WTC11 (cell line): Measurements from ENCODE around the gene ATP8B4. TPM values are rescaled to one million over a fixed set of nuclear protein-coding genes. Genes with fewer than 3 reads are reported as not detected.

ENCODE experiments used
- ATAC-seq: fragments of 200-7000 bp; cut with Tn5 transposase; 2 replicates; pipeline ENCODE4 v1.10.0; 2021; ENCODE audit warnings: mild to moderate bottlenecking, moderate library complexity
- CTCF ChIA-PET: fragments of 300-600 bp; sonication (Branson Sonifier 250); formaldehyde crosslinking; loops from one replicate; lab custom pipeline; 2021; ENCODE audit warnings: antibody characterized with exemption; lab: Charles Lee
- POLR2A ChIA-PET: fragments of 350-600 bp; sonication (Branson Sonifier 250); formaldehyde crosslinking; loops from one replicate; lab custom pipeline; 2021; ENCODE audit warnings: antibody characterized with exemption; lab: Charles Lee
- DNase-seq: peaks from one replicate; pipeline ENCODE4 v3.0.0; 2021; ENCODE audit warnings: low spot score
- H3K27ac Mint-ChIP-seq: 2 replicates; pipeline ENCODE4 v1.8.0; 2021; ENCODE audit warnings: mixed read lengths
- H3K27me3 Mint-ChIP-seq: 2 replicates; pipeline ENCODE4 v1.8.0; 2021; ENCODE audit warnings: low read depth, mild to moderate bottlenecking, moderate library complexity, mixed read lengths
- H3K36me3 Mint-ChIP-seq: 2 replicates; pipeline ENCODE4 v1.8.0; 2021; ENCODE audit warnings: mixed read lengths
- H3K4me1 Mint-ChIP-seq: 2 replicates; pipeline ENCODE4 v1.8.0; 2022; ENCODE audit warnings: mixed read lengths
- H3K4me3 Mint-ChIP-seq: 2 replicates; pipeline ENCODE4 v1.8.0; 2021; ENCODE audit warnings: mild to moderate bottlenecking, moderate library complexity, mixed read lengths
- H3K9me3 Mint-ChIP-seq: 2 replicates; pipeline ENCODE4 v1.8.0; 2021; ENCODE audit warnings: mixed read lengths
- CBFB ChIP-seq: sonication (generic); formaldehyde crosslinking; IDR thresholded peaks from 2 replicates; pipeline ENCODE4 v1.8.1; 2022; ENCODE audit warnings: mild to moderate bottlenecking, low read depth, missing genetic modification reagents
- KAT7 ChIP-seq: sonication (generic); formaldehyde crosslinking; IDR thresholded peaks from 2 replicates; pipeline ENCODE4 v1.8.1; 2023; ENCODE audit warnings: missing genetic modification reagents, mild to moderate bottlenecking, borderline replicate concordance
- NFYB ChIP-seq: sonication (generic); formaldehyde crosslinking; conservative IDR thresholded peaks from 2 replicates; pipeline ENCODE4 v1.8.0; 2022; ENCODE audit warnings: low read depth, missing genetic modification reagents
- NR2C2 ChIP-seq: sonication (generic); formaldehyde crosslinking; IDR thresholded peaks from 2 replicates; pipeline ENCODE4 v1.8.0; 2022; ENCODE audit warnings: mild to moderate bottlenecking, missing genetic modification reagents
- SMAD4 ChIP-seq: sonication (generic); formaldehyde crosslinking; IDR thresholded peaks from 2 replicates; pipeline ENCODE4 v1.8.0; 2022; ENCODE audit warnings: mild to moderate bottlenecking, missing genetic modification reagents
- ZBTB21 ChIP-seq: sonication (generic); formaldehyde crosslinking; IDR thresholded peaks from 2 replicates; pipeline ENCODE4 v1.8.1; 2023; ENCODE audit warnings: mild to moderate bottlenecking, missing genetic modification reagents, borderline replicate concordance
- total RNA-seq: library from RNA; stranded (reverse); gene quantifications from 3 replicates; pipeline ENCODE4 v1.2.3, GENCODE V29; 2021
- TF ChIP-seq, protein P1 (sequence below): sonication (generic); formaldehyde crosslinking; IDR thresholded peaks from 2 replicates; pipeline ENCODE4 v1.8.0; 2023; ENCODE audit warnings: mild to moderate bottlenecking, missing genetic modification reagents
- TF ChIP-seq, protein P2 (sequence below): fragments of 250-450 bp; sonication (Bioruptor Pico); IDR thresholded peaks from 2 replicates; pipeline ENCODE4 v1.8.0; 2021; ENCODE audit warnings: mild to moderate bottlenecking
- TF ChIP-seq, protein P3 (sequence below): fragments of 250-450 bp; sonication (Bioruptor Pico); IDR thresholded peaks from 2 replicates; pipeline ENCODE4 v1.9.0; 2021; ENCODE audit warnings: mild to moderate bottlenecking, borderline replicate concordance
- TF ChIP-seq, protein P4 (sequence below): sonication (generic); formaldehyde crosslinking; IDR thresholded peaks from 2 replicates; pipeline ENCODE4 v1.8.0; 2022; ENCODE audit warnings: mild to moderate bottlenecking, missing genetic modification reagents
- TF ChIP-seq, protein P5 (sequence below): sonication (generic); formaldehyde crosslinking; IDR thresholded peaks from 2 replicates; pipeline ENCODE4 v1.8.1; 2022; ENCODE audit warnings: mild to moderate bottlenecking, moderate library complexity, missing genetic modification reagents
- TF ChIP-seq, protein P6 (sequence below): fragments of 250-450 bp; sonication (Bioruptor Pico); IDR thresholded peaks from 2 replicates; pipeline ENCODE4 v1.9.0; 2021; ENCODE audit warnings: mild to moderate bottlenecking
- TF ChIP-seq, protein P7 (sequence below): sonication (generic); formaldehyde crosslinking; IDR thresholded peaks from 2 replicates; pipeline ENCODE4 v1.8.1; 2023; ENCODE audit warnings: mild to moderate bottlenecking, missing genetic modification reagents
- TF ChIP-seq, protein P8 (sequence below): sonication (generic); formaldehyde crosslinking; IDR thresholded peaks from 2 replicates; pipeline ENCODE4 v1.8.0; 2023; ENCODE audit warnings: missing genetic modification reagents, mild to moderate bottlenecking, borderline replicate concordance
- TF ChIP-seq, protein P9 (sequence below): sonication (generic); formaldehyde crosslinking; IDR thresholded peaks from 2 replicates; pipeline ENCODE4 v1.8.1; 2022; ENCODE audit warnings: low read depth, missing genetic modification reagents, borderline replicate concordance

The ATP8B4 gene
- total RNA-seq, 1 experiment from 2014 or later: 0.37 TPM

DNA sequence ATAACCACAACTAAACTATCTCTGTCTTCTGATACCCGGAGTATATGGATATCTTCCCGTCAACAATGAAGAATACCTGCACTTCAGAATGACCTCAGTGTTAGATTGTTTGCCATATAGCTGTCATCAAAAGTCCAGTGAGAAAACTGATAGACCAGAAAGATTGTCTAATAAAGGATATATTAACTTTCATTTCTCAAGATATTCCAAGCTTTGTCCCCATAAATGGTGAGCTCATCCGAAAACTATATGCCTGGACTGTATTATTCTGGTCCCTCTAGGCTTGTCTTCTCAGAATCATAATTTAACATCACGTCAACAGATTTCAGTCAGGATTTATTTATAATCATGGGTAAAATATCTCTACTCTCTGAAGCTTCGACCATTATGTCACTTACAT is 100.5 kb downstream of the ATP8B4 start:
- H3K9me3 Mint-ChIP-seq: no peaks in the 10 kb centered on the region
- no peak overlapping the region for H3K4me3 Mint-ChIP-seq
- DNase-seq: no peak
- no peaks in the 10 kb centered on the region for H3K36me3 Mint-ChIP-seq
- no peak for ATAC-seq
- H3K4me1 Mint-ChIP-seq: no peaks in the 10 kb centered on the region
- CTCF ChIA-PET: interaction anchor here (1.1 kb wide), 1 partner anchor 10 kb away, joined by 3 read pairs; no protein-coding TSS in a partner anchor
- no peak overlapping the region for H3K27ac Mint-ChIP-seq
- H3K27me3 Mint-ChIP-seq: no peaks in the 10 kb centered on the region
- POLR2A ChIA-PET: no interaction called here
- TF ChIP-seq NFYB: no peak
- TF ChIP-seq, protein P1, sequence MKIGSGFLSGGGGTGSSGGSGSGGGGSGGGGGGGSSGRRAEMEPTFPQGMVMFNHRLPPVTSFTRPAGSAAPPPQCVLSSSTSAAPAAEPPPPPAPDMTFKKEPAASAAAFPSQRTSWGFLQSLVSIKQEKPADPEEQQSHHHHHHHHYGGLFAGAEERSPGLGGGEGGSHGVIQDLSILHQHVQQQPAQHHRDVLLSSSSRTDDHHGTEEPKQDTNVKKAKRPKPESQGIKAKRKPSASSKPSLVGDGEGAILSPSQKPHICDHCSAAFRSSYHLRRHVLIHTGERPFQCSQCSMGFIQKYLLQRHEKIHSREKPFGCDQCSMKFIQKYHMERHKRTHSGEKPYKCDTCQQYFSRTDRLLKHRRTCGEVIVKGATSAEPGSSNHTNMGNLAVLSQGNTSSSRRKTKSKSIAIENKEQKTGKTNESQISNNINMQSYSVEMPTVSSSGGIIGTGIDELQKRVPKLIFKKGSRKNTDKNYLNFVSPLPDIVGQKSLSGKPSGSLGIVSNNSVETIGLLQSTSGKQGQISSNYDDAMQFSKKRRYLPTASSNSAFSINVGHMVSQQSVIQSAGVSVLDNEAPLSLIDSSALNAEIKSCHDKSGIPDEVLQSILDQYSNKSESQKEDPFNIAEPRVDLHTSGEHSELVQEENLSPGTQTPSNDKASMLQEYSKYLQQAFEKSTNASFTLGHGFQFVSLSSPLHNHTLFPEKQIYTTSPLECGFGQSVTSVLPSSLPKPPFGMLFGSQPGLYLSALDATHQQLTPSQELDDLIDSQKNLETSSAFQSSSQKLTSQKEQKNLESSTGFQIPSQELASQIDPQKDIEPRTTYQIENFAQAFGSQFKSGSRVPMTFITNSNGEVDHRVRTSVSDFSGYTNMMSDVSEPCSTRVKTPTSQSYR (CRISPR knock-in tag): no peak
- TF ChIP-seq, protein P2, sequence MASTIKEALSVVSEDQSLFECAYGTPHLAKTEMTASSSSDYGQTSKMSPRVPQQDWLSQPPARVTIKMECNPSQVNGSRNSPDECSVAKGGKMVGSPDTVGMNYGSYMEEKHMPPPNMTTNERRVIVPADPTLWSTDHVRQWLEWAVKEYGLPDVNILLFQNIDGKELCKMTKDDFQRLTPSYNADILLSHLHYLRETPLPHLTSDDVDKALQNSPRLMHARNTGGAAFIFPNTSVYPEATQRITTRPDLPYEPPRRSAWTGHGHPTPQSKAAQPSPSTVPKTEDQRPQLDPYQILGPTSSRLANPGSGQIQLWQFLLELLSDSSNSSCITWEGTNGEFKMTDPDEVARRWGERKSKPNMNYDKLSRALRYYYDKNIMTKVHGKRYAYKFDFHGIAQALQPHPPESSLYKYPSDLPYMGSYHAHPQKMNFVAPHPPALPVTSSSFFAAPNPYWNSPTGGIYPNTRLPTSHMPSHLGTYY (CRISPR knock-in tag): no peak
- TF ChIP-seq, protein P3, sequence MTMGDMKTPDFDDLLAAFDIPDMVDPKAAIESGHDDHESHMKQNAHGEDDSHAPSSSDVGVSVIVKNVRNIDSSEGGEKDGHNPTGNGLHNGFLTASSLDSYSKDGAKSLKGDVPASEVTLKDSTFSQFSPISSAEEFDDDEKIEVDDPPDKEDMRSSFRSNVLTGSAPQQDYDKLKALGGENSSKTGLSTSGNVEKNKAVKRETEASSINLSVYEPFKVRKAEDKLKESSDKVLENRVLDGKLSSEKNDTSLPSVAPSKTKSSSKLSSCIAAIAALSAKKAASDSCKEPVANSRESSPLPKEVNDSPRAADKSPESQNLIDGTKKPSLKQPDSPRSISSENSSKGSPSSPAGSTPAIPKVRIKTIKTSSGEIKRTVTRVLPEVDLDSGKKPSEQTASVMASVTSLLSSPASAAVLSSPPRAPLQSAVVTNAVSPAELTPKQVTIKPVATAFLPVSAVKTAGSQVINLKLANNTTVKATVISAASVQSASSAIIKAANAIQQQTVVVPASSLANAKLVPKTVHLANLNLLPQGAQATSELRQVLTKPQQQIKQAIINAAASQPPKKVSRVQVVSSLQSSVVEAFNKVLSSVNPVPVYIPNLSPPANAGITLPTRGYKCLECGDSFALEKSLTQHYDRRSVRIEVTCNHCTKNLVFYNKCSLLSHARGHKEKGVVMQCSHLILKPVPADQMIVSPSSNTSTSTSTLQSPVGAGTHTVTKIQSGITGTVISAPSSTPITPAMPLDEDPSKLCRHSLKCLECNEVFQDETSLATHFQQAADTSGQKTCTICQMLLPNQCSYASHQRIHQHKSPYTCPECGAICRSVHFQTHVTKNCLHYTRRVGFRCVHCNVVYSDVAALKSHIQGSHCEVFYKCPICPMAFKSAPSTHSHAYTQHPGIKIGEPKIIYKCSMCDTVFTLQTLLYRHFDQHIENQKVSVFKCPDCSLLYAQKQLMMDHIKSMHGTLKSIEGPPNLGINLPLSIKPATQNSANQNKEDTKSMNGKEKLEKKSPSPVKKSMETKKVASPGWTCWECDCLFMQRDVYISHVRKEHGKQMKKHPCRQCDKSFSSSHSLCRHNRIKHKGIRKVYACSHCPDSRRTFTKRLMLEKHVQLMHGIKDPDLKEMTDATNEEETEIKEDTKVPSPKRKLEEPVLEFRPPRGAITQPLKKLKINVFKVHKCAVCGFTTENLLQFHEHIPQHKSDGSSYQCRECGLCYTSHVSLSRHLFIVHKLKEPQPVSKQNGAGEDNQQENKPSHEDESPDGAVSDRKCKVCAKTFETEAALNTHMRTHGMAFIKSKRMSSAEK: no peak
- no peak for TF ChIP-seq CBFB
- no peak for TF ChIP-seq NR2C2 (CRISPR knock-in tag)
- TF ChIP-seq, protein P4, sequence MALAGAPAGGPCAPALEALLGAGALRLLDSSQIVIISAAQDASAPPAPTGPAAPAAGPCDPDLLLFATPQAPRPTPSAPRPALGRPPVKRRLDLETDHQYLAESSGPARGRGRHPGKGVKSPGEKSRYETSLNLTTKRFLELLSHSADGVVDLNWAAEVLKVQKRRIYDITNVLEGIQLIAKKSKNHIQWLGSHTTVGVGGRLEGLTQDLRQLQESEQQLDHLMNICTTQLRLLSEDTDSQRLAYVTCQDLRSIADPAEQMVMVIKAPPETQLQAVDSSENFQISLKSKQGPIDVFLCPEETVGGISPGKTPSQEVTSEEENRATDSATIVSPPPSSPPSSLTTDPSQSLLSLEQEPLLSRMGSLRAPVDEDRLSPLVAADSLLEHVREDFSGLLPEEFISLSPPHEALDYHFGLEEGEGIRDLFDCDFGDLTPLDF (CRISPR knock-in tag): no peak
- TF ChIP-seq, protein P5, sequence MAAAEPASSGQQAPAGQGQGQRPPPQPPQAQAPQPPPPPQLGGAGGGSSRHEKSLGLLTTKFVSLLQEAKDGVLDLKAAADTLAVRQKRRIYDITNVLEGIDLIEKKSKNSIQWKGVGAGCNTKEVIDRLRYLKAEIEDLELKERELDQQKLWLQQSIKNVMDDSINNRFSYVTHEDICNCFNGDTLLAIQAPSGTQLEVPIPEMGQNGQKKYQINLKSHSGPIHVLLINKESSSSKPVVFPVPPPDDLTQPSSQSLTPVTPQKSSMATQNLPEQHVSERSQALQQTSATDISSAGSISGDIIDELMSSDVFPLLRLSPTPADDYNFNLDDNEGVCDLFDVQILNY (CRISPR knock-in tag): no peak
- TF ChIP-seq, protein P6, sequence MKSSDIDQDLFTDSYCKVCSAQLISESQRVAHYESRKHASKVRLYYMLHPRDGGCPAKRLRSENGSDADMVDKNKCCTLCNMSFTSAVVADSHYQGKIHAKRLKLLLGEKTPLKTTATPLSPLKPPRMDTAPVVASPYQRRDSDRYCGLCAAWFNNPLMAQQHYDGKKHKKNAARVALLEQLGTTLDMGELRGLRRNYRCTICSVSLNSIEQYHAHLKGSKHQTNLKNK (CRISPR knock-in tag): no peak
- TF ChIP-seq KAT7: no peak
- TF ChIP-seq, protein P7, sequence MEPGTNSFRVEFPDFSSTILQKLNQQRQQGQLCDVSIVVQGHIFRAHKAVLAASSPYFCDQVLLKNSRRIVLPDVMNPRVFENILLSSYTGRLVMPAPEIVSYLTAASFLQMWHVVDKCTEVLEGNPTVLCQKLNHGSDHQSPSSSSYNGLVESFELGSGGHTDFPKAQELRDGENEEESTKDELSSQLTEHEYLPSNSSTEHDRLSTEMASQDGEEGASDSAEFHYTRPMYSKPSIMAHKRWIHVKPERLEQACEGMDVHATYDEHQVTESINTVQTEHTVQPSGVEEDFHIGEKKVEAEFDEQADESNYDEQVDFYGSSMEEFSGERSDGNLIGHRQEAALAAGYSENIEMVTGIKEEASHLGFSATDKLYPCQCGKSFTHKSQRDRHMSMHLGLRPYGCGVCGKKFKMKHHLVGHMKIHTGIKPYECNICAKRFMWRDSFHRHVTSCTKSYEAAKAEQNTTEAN: no peak
- no peak for TF ChIP-seq SMAD4 (CRISPR knock-in tag)
- TF ChIP-seq ZBTB21 (CRISPR knock-in tag): no peak
- TF ChIP-seq, protein P8, sequence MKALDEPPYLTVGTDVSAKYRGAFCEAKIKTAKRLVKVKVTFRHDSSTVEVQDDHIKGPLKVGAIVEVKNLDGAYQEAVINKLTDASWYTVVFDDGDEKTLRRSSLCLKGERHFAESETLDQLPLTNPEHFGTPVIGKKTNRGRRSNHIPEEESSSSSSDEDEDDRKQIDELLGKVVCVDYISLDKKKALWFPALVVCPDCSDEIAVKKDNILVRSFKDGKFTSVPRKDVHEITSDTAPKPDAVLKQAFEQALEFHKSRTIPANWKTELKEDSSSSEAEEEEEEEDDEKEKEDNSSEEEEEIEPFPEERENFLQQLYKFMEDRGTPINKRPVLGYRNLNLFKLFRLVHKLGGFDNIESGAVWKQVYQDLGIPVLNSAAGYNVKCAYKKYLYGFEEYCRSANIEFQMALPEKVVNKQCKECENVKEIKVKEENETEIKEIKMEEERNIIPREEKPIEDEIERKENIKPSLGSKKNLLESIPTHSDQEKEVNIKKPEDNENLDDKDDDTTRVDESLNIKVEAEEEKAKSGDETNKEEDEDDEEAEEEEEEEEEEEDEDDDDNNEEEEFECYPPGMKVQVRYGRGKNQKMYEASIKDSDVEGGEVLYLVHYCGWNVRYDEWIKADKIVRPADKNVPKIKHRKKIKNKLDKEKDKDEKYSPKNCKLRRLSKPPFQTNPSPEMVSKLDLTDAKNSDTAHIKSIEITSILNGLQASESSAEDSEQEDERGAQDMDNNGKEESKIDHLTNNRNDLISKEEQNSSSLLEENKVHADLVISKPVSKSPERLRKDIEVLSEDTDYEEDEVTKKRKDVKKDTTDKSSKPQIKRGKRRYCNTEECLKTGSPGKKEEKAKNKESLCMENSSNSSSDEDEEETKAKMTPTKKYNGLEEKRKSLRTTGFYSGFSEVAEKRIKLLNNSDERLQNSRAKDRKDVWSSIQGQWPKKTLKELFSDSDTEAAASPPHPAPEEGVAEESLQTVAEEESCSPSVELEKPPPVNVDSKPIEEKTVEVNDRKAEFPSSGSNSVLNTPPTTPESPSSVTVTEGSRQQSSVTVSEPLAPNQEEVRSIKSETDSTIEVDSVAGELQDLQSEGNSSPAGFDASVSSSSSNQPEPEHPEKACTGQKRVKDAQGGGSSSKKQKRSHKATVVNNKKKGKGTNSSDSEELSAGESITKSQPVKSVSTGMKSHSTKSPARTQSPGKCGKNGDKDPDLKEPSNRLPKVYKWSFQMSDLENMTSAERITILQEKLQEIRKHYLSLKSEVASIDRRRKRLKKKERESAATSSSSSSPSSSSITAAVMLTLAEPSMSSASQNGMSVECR: no peak
- TF ChIP-seq, protein P9, sequence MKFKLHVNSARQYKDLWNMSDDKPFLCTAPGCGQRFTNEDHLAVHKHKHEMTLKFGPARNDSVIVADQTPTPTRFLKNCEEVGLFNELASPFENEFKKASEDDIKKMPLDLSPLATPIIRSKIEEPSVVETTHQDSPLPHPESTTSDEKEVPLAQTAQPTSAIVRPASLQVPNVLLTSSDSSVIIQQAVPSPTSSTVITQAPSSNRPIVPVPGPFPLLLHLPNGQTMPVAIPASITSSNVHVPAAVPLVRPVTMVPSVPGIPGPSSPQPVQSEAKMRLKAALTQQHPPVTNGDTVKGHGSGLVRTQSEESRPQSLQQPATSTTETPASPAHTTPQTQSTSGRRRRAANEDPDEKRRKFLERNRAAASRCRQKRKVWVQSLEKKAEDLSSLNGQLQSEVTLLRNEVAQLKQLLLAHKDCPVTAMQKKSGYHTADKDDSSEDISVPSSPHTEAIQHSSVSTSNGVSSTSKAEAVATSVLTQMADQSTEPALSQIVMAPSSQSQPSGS (CRISPR knock-in tag): no peak
